Mononuclear cell (primary cell): ENCODE results near the gene SPAG6. TPM values are rescaled to one million over a fixed set of nuclear protein-coding genes. Genes with fewer than 3 reads are reported as not detected.
A peak's percentile ranks its signal among the peaks of the same experiment; 100 is the strongest.
"Not testable (repeated sequence)": the region's sequence is repeated elsewhere in the genome, so short reads cannot be mapped to it uniquely, and the experiment has no call there.

Experiments
- H3K27me3 ChIP-seq: 2 replicates; pipeline ENCODE4 v1.6.0; 2011; ENCODE audit warnings: low read length, control low read depth; ENCODE audit not compliant: insufficient read depth
- H3K4me1 ChIP-seq: 2 replicates; pipeline ENCODE4 v1.5.1; 2011; ENCODE audit warnings: mild to moderate bottlenecking, low read length, control low read depth; ENCODE audit not compliant: insufficient read depth
- H3K4me3 ChIP-seq: 2 replicates; pipeline ENCODE4 v1.5.1; 2011; ENCODE audit warnings: mild to moderate bottlenecking, low read length, moderate library complexity
- H3K9me3 ChIP-seq: 2 replicates; pipeline ENCODE4 v1.5.1; 2011; ENCODE audit warnings: low read depth, mild to moderate bottlenecking, control low read depth, low read length
- total RNA-seq: library from RNA; depleted of rRNA; stranded (reverse); fragments of >200 nt; gene quantifications from one replicate; pipeline ENCODE4 v1.2.3, GENCODE V29; 2012

Gene SPAG6
- total RNA-seq, result not detected

DNA sequence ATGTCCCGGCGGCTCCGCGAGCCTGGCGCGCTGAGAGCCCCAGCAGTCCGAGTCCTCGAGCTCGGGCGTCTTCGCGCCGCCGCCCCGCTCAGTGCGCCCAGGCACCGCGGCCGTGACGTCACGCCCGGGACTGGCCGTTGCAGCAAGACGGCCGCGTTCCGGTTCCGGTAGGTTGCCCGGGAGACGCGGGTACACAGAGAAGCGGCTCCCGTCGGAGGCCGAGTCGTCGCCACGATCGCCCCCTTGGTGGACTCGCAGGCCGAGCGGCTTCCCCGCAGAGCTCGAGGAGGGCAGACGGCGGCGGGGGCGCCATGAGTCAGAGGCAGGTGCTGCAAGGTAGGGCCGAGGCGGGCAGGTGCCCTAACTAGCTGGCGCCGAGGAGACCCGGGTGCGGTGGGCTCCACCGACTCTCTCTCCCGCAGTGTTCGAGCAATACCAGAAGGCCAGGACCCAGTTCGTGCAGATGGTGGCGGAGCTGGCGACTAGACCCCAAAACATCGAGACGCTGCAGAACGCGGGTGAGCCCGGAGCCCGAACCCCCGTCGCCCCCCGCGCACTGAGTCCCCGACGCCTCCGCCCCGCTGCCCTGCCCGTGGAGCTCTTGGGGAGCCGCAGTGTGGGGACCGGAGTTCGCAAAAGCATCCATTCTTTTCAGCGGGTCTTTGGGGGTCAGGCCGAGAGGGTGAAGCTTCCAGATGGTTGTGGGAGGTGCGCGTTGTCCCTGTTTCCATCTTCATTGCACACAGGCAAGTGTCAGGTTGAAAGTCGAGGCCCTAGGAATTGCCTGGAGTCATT is at the start of gene SPAG6:
SPAG6 (plus strand) TSS at position 196 of the 795 bp plus-strand sequence; CDS start at position 312, 116 bp downstream.
- Histone ChIP-seq H3K27me3 (peaks cover 78% of the 10 kb centered on the region), H3K4me3 (peak within 1 kb of the TSS; percentile 14), H3K9me3 (no peaks in the 10 kb centered on the region), H3K4me1 (peaks cover 17% of the 10 kb centered on the region)

DNA sequence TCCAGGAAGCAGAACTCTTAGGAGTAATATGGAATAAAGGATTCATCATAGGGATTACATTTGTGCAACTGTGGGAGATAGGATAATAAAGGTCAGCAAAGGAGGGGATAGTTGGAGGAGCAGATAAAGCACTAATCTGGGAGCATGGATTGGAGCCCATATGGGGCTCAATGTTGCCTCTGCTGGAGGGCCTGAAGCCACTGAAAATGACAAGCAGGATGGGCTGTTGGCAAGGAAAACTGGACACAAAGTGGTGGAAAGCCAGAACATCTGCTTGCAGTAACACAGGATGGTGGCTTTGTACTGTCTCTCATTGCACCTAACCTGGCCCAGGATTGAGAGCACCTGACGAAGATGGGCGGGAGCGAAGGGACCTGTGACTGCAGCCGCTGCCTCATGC is 44.1 kb upstream of the SPAG6 start:
- Histone ChIP-seq H3K4me3 (no peak overlapping the region), H3K9me3 (no peaks in the 10 kb centered on the region), H3K27me3 (peaks cover 2% of the 10 kb centered on the region), H3K4me1 (no peaks in the 10 kb centered on the region)

- H3K4me3 ChIP-seq, result no peak overlapping the region
- no peaks in the 10 kb centered on the region for H3K27me3 ChIP-seq
- no peaks in the 10 kb centered on the region for H3K4me1 ChIP-seq
- H3K9me3 ChIP-seq, result no peaks in the 10 kb centered on the region
Measured at GRCh38 chr10:22303461-22303860, 41.8 kb upstream of the SPAG6 start.

- H3K4me3 ChIP-seq, result no peak overlapping the region
- H3K27me3 ChIP-seq, result no peaks in the 10 kb centered on the region
- H3K4me1 ChIP-seq, result no peaks in the 10 kb centered on the region
- H3K9me3 ChIP-seq, result no peaks in the 10 kb centered on the region
Measured at GRCh38 chr10:22305721-22306120, 39.6 kb upstream of the SPAG6 start.

DNA sequence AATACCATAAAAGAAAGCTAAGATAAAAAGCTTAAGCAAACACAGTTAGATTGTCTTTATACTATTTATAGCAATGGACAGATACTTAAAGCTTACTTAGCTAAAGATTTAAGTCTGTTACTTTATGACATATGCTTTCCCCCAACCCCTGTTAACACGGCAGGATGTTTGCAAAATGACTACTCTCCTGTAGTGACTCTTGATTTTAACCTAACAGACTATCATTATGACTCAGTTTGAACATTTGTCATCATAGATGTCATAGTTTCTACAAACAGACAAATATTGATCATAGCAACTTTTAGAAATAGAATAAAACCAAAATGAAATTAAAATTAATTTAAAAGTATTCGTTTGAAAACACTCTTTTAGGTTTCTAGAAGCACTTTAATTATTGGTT is 36.9 kb upstream of the SPAG6 start:
- H3K4me3 ChIP-seq, result no peak overlapping the region
- H3K4me1 ChIP-seq, result no peaks in the 10 kb centered on the region
- H3K9me3 ChIP-seq, result no peaks in the 10 kb centered on the region
- H3K27me3 ChIP-seq, result no peaks in the 10 kb centered on the region

DNA sequence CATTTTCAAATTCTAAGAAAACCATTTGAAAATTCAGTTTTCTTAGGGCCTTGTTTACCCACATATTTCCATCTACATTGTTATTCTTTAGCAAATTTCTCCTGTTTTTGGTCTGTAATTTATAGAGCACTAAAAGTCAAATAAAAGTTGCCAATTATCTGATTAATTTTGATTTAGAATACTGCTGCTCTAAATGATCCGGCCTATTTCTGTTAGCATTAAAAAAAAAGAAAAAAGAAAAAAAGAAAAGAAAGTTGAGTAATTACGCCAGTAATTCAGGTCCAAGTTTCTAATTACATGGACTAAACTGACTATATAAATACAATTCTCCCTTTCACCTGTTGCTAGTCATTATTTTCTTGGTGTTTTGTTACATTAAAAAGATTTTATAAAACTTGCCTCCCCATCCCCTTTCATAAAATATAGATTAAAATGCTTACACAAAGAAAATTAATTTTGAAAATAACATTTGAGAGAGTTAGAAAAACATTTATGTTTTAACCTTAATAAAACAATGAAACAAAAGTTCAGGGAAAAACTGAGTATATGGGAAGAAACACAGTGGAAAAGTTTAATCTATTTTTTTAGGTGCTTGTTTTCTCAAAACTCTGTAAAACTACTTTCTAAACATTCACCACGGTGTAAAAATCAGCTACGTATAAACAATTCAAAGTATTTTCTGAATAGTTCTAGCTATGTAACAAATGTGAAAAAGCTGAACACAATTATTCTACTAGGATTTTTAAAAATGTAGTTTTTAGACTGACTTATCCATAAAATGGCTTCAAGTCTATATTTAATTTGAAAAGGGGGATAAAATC is 35.9 kb upstream of the SPAG6 start:
- Histone ChIP-seq H3K27me3 (no peaks in the 10 kb centered on the region), H3K4me1 (no peaks in the 10 kb centered on the region), H3K4me3 (no peak overlapping the region), H3K9me3 (no peaks in the 10 kb centered on the region)

- H3K4me3 ChIP-seq, result not testable (repeated sequence)
Measured at GRCh38 chr10:22310012-22310411, 35.3 kb upstream of the SPAG6 start.

GRCh38 chr10:22310928-22311327 is 34.4 kb upstream of the SPAG6 start:
- H3K4me3 ChIP-seq, result no peak overlapping the region
- H3K27me3 ChIP-seq, result no peaks in the 10 kb centered on the region
- no peaks in the 10 kb centered on the region for H3K9me3 ChIP-seq
- H3K4me1 ChIP-seq, result peaks cover 9% of the 10 kb centered on the region

More at GRCh38 chr10:22310012-22310411, 35.3 kb upstream of the SPAG6 start:
- H3K9me3 ChIP-seq, H3K27me3 ChIP-seq, H3K4me1 ChIP-seq: not testable (repeated sequence)

DNA sequence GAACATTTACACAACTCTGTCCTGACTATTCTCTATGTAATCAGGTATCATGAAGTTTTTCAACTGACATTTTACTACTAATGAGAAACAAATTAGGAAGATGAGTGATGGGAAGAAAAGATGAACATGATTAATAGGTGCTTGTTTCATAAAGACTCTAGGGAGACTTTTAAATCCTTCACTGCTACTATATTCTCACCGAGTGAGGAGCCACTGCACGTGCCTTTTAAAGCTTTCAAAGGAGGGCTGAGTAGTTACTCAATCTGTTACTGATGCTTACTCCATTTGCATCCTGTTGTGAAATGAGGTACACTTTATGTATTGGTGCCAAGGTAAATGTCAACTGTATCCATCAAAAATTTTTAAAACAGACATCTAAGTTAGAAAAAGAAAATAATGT is 30.4 kb upstream of the SPAG6 start:
- Histone ChIP-seq H3K27me3 (peaks cover 2% of the 10 kb centered on the region), H3K9me3 (no peaks in the 10 kb centered on the region), H3K4me3 (no peak overlapping the region), H3K4me1 (peaks cover 22% of the 10 kb centered on the region)

- Histone ChIP-seq H3K4me3 (peak overlapping the region; percentile 76), H3K4me1 (peaks cover 25% of the 10 kb centered on the region), H3K9me3 (no peaks in the 10 kb centered on the region), H3K27me3 (peaks cover 2% of the 10 kb centered on the region)
Measured at GRCh38 chr10:22315455-22316285, 29.6 kb upstream of the SPAG6 start.

DNA sequence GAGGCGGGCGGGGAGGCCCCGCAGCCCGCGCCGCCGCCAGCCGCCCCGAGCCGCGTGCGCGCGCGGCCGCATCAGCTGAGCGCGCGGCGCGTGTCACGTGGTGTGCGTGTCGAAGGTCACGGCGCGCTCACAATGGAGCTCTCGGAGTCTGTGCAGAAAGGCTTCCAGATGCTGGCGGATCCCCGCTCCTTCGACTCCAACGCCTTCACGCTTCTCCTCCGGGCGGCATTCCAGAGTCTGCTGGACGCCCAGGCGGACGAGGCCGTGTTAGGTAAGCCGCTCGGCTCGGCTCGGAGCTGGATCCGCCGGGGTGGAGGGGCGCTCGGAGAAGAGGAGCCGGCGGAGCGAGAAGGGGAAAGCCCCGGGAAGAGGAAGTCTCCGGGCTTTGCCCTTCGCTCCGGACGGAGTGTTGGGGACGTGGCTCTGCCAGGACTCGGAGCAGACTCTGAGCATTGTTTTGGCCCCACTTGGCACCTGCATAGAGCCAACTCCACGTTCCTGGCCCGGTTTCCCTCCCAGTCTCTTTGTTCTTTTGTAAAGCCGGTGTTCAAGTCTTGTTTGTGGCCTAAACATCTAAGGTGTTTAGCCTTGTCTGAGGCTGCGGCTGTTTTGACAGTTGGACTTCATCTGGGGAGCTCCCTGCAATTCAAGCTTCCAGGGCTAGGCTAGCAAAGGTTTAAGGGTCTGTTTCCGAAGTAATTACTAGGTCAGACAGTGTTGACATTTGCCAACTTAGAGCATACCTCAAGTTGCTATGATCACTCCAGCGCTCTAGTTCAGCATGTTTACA is 28.8 kb upstream of the SPAG6 start, which contains the start of gene COMMD3:
COMMD3 (plus strand) TSS at position 103 of the 790 bp plus-strand sequence; CDS start at position 133, 30 bp downstream.
- Histone ChIP-seq H3K4me3 (peak within 1 kb of the TSS; percentile 76), H3K4me1 (peaks cover 25% of the 10 kb centered on the region), H3K9me3 (no peaks in the 10 kb centered on the region), H3K27me3 (peaks cover 2% of the 10 kb centered on the region)

DNA sequence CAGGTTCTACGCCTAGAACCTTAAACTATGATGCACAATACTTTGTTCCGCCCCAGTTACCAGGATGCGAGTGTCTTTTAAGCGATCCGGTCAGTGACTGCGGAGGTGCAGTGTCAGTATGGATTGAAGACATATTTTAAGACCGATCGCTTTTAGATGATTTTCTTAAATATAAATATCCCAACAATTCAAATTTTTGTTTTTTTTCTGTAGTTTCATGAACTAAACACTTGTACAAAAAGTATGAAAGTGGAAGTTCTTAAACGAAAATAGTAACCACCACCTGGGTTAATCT is 28.3 kb upstream of the SPAG6 start:
- Histone ChIP-seq H3K27me3 (peaks cover 3% of the 10 kb centered on the region), H3K9me3 (no peaks in the 10 kb centered on the region), H3K4me1 (peaks cover 27% of the 10 kb centered on the region), H3K4me3 (peak overlapping the region; percentile 76)

- peaks cover 13% of the 10 kb centered on the region for H3K27me3 ChIP-seq
- H3K4me3 ChIP-seq, result no peak overlapping the region
- no peaks in the 10 kb centered on the region for H3K9me3 ChIP-seq
- peaks cover 35% of the 10 kb centered on the region for H3K4me1 ChIP-seq
Measured at GRCh38 chr10:22317771-22318565, 27.3 kb upstream of the SPAG6 start.

GRCh38 chr10:22318772-22319171 is 26.5 kb upstream of the SPAG6 start:
- Histone ChIP-seq H3K27me3 (peaks cover 21% of the 10 kb centered on the region), H3K4me1 (peaks cover 35% of the 10 kb centered on the region), H3K4me3 (no peak overlapping the region), H3K9me3 (no peaks in the 10 kb centered on the region)
